Umbilical cord (tissue), 2 donors: ENCODE results near the gene SRGAP3. TPM values are rescaled to one million over a fixed set of nuclear protein-coding genes. Genes with fewer than 3 reads are reported as not detected.

Experiments used
- DNase-seq: peaks from one replicate; pipeline ENCODE4 v3.0.0-alpha.2; 2015; ENCODE audit warnings: low spot score
- total RNA-seq: library from RNA; depleted of rRNA; stranded (reverse); fragments of >200 nt; gene quantifications from one replicate; pipeline ENCODE4 v1.2.3, GENCODE V29; 2014; ENCODE audit warnings: low replicate concordance; ENCODE audit not compliant: insufficient read depth

The SRGAP3 gene
- total RNA-seq, 1 donor from 2014 or later = 10.4 TPM

DNA sequence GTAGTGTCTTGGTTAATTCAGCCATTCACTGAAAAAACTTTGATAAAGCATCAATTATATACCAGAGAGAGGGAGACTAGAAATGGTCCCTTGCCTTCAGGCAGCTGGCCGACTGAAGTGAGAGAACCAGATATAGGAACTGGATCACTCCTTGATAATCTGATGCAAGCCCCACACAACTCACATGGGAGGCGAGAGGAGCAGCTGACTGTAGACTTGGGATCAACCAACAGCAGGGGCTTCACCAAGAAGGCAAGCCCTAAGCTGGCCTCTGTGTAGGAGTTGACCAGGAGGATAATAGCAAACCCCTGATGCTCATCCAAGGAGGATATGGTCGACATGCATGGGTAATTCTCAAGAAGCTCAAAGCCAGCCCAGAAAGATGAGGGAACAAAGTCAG, 133.1 kb downstream of the SRGAP3 start:
- no peak for DNase-seq

DNA sequence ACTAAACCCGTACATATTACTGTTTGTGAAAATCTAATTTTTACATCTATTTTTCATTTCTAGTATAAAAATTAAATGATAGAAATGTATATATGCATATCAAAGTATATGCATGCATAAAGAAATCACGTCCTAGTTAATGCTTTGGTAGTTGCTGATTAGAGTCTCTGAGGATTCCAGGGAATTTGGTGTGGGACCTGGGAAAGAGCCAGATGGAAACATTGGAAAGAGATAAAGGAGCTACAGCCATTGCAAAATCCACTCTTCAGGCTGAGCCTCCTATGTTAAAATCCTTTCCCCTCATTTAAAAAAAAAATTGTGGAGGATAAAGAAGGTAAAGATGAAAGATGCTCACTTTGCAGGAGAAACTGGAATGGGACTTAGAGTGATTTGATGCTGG, 134.1 kb downstream of the SRGAP3 start:
- DNase-seq = peak; percentile 34

DNA sequence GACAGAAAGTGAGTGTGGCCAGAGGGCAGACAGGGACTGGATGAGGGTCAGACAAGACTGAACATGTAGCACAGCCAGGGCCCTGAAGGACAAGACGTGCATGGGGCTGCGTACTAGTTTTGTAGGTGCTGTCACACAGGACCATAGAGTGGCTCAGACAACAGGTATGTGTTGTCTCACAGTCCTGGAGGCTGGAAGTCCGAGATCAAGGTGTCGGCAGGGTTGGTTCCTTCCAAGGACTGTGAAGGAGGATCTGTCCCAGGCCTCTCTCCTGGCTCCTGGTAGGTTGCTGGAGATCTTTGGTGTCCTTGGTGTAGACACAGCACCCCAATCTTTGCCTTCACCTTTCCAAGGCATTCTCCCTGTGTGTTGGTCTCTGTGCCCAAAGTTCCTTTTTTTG, 136.4 kb downstream of the SRGAP3 start:
- no peak for DNase-seq

DNA sequence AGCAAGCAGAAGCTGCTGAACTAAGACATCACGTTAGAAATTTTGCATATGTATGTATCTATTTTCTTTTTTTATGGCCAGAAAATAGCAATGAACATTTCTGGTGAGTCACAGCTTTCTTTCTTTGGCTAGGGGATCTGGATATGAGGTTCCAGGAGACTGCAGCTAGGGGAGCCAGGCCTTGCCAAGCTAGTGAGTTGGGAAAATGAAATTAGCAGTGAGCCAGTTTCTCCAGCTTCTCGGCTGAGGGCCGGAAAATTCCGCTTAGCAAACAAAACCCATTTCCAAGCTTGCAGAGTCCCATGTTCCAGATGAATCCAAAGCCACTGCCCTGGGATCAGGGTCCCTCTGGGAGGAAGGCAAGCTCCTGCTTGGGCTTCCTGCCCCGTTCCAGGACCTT, 137.6 kb downstream of the SRGAP3 start:
- no peak for DNase-seq

DNA sequence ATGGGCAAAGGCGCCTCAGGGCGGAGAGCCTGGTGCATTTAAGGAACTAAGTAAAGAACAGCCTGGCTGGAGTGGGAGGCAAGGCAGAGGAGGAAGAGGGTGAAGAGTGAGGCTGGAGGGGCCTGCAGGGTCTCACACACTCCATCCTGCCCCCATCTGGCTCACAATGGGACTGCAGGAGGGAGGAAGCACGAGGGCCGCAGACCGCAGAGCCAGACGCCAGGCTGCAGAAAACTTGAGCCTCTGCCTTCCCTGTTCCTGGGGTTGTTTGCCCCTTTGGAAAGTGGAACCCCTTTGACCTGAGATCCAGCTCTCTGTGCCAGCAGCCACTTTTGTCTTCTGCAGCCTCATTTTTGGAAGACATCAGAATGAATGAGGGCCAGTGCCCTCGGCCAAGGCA, 138.0 kb downstream of the SRGAP3 start:
- no peak for DNase-seq

DNA sequence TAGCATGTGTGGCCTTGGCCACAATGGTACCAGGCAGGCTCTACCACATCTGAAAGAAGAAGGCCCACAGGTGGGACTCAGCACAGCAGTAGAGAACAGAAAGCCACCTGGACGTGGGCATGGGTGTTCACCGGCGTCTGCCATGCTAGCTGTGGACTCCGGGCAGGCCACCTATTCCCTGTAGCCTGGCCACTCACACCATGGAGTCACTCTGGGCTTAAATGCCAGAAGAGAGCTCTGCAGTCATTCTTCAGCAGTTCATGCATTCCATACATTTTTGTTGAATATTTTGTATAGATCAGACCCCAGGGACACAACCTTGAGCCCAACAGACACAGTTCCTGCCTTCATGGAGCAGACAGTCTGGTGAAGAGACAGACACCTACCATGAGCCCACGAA, 138.6 kb downstream of the SRGAP3 start:
- no peak for DNase-seq

DNA sequence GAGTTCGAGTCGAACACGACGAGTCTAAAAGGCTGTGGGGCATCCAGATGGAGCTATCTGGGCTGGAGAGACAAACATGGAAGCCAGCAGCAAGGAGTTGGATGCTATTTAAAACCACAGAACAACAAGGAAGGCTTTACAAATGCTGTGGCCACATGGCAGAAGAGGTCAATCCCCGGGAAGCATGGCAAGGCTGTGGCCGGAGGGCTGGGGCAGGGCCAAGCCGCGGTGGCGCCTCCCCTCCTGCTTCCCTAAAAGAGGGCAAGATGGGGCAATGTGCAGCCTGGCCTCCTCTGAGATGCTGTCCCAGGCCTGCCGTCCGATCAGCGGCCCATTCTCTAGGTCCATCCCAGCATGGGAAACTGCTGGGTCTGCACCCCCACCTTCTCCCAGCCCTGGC, 139.1 kb downstream of the SRGAP3 start:
- DNase-seq = no peak

DNA sequence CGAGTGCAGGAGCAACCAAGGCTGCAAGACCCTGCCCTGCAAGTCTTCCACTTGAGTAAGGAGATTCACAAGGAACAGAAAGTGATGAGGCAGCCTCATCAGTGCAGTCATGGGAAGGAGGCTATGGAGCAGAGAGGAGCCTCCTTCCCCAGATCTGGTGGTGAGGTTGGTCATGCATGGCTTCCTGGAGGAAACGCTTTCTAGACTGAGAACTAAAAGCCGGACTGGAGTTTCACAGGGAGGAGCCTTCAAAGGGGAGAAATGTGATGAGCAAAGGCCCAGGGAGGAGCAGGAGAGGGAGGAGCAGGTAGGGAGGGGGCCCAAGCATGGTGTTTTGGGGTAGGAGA, 139.9 kb downstream of the SRGAP3 start:
- DNase-seq = no peak

DNA sequence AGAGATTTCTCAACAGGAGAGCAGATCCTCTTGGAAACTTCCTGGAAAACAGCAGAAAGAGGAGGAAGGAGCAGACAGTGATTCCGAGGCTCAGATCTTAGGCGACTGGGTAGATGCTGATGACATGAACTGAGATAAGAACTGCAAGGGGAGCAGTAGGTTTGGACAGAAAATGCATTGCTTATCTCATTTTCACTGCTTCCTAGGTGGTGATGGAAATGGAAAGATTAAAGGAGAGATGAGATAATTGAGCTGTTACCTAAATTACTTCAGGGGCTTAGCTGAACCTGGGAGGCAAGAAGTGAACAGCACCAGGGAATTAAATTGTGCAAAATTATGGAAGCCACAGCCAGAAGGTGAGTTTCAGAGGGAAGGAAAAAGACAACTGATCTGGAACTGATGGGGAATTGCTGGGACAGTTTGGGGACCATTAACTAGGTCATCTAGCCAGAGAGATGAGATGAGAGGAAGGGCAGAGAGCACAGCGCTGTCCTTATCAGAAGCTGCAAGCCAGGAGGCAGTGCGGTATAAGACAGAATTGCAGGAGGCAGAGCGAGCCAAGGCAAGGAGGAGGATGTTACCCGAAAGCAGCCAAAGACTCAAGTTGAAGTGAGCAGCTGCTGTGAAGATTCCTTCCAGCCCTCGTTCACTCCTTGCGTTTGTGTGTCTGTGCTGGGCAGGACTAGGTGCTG, 140.4 kb downstream of the SRGAP3 start:
- DNase-seq = peak; percentile 47

DNA sequence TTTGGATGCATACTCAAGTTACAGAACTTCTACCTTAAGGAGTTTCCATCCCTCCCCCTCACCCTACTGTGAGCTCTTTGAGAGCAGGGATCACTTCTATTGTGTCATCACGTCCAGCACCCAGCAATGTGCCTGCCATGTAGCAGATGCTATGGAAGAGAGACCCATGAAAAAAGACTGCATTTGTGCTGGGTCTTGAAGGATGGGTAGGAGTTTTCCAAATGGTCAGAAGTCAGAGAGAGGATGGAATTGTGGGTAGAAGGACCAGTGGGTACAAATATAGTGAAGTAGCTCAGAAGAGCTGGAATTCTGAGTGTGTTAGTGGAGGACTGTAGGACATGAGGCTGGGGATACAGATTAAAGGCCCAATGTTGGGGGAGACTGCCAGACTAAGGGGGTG, 141.7 kb downstream of the SRGAP3 start:
- no peak for DNase-seq

DNA sequence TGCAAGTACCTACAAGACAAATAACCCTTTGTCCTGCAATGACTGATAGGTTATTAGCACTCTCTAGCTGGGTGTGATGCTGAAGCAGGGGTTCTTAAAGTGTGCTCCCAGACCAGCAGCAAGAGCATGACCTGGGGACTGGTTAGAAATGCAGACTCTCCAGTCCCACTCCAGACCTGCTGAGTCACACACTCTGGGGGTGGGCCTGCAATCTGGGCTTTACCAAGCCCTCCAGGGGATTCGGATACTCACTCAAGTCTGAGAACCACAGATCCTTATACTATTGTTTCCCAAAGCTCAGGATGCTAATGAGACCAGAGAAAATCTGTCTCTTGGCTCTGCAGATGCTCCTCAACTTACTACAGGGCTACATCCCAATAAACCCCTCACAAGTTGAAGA, 144.0 kb downstream of the SRGAP3 start:
- no peak for DNase-seq

DNA sequence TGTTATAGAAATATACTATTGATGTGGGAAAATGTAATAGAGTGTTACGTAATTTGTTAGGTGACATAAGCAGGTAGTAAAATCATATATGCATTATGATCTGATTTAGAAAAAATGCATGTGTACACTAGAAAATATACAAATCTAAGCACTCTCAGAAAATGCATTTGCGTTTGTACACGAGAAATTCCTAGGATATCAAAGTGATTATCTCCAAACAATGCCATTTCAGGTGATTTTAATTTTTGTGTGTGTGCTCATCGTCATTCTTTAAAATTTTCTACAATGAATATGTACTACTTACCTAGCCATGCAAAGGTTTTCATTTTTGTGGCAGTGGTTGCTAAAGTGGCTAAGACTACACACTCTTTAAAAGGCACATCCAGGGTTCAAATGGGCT, 145.3 kb downstream of the SRGAP3 start:
- no peak for DNase-seq

DNA sequence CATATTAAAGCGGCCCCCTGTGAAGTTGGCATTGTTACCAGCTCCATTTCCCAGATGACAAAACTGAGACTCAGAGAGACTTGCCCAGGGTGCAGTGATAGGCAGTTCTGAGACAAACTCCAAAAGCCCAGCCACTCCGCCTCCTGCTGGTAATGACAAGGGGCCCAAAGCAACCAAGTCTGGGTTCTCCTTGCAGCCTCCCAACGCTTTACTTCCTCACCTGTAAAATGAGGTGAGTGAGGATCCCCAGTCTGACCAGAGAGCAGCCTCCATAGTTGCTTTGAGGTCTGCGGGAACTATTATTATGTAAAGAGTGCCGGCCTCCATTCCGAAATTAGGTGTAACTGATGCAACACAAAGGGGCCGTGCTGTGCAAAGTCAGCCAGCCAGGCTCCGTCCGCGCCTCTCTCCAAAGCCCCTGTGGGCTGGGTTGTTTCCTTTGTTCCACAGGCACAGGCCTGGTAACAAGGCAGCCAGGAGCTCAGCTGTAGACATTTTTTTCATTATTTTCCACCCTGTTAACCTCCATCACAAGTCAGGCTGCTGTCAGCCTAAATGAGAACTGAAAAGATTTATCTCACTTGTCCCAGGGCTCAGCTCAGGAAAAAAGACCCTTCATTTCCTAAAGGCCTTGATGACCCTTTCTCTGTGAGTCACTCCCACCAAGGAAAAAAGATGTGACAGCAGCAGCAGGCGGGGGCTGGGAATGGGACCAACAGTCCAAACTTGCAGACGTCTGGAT, 147.0 kb downstream of the SRGAP3 start:
- peak; percentile 19 for DNase-seq

DNA sequence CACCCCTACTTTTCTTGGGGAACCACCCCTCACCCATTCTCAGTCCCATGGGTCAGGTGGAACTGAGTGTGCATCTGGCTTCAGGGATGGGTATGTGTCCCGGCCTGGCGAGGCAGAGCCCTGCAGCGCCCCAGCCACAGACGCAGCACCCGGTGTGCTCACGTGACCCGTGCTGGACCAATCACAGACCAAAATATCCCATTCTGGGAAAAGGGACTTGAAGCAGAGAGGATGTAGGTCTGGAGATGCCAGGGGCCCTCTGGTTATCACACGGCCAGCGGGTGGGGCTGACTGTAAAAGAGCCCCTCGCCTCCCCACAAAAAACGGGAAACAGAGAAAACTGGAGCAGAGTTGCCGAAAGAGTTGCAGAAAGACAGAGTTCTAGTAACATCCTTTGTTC, 148.2 kb downstream of the SRGAP3 start:
- DNase-seq = peak; percentile 33

DNA sequence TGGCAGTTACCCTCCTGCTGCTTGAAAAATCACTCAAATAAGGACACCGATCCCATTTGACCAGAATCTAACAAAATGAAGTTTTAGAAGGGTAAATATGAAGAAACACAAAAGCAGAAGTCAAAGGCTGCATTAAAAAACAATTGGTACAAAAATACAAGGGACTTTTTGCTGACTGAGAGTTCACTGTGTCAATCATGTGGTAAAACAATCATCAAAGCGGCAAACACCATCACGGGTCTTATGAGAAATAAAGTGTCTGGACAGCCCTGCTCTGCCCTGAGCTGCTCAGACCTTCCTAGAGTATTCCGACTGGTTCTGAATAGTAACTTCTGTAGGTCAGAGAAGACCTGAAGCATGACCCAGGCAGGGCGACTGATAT, 148.9 kb downstream of the SRGAP3 start:
- DNase-seq = no peak

DNA sequence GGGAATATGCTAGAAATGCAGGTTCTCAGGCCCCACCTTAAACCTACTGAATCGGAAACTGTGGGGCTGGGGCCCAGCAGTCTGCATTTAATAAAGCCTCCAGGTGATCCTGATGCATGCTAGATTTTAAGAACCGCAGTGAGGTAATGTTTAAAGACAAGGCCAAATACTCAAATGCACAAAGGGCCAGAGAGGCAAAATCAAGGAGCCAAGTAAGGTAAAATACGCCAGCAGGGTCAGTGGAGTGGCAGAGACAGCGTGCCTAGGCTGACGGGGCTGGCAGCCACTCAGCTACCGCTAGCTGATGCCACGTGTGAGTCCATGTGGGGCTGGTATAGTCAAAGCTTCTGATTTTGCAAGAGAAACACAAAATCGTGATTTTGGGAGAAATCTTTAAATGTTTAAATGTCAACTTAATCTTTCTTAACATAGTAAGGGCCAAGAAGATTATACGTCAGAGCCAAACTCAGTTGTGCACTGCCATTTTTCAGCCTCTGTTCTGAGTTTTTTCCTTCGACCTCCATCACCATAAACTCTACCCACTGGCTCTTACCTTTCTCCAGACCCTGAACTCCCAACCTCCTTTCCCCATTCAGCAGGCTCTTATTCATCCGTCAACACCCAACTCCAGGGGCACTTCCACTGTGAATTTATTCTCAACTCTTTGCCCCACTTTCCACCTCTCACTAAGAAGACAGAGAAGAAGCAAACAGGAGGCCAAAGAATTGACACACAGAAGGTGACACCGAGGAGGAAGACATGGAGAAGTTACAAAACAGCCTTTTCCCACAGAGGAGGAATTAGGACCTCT, 149.5 kb downstream of the SRGAP3 start:
- no peak for DNase-seq

DNA sequence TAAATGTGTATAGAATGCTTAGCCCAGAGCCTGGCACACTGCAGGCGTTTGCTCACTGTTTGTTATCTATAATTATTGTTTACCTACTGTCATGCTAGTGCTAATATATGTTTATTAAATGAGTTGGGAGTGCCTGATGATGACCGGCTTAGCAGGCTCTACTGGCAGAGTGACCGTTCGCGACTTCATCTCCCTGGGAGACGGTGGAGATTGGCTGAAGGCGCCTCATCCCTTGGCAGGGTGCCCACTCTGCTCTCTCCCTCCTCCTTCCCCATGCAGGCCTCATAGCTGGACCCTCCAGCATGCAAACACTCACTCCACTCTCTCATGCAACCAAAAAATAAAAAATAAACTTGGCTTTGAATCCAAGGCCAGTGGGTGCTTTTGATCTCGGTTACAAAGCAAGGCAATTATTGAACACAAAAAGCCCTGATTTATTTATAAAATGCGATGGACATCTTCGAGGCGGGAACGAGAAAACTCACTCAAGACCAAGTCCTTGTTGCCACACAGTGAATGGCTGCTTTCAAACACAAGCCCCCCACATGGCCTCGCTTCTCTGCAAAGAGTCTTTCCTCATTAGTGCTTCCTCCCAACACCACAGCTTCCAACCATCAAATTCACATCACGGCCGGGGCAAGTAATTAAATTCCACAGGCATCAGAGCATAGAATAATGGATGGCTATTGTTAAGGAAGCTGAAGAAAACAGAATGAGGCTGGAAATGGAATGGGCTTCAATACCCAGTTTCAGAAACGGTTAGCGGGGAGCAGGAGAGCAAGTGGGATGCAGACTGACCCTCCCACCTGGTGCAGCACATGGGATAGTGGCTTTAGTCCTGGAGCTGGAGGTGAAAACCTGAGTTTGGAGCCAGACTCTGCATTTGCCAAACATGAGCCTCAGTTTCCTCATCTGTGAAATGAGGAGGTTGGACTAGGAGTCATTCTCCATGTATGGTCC, 150.4 kb downstream of the SRGAP3 start:
- peak; percentile 52 for DNase-seq

DNA sequence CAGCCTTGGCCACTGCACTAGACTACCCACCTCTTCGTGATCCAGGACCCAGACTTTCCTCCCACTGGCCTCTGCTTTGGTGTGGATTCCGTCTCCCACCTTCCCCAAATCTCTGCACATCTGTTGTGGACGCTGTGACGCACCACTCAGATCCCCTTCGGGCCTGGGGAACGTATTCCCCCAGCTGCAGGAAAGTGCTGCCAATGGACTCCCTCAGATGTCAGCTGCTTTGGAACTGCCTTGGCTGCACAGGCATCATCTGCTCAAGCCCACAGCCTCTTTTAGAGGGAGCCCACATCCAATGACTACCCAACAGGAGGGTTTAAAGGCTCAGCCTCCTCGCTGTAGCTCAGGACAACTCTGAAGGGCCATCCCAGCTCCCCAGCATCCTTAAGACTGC, 152.0 kb downstream of the SRGAP3 start:
- DNase-seq = no peak

DNA sequence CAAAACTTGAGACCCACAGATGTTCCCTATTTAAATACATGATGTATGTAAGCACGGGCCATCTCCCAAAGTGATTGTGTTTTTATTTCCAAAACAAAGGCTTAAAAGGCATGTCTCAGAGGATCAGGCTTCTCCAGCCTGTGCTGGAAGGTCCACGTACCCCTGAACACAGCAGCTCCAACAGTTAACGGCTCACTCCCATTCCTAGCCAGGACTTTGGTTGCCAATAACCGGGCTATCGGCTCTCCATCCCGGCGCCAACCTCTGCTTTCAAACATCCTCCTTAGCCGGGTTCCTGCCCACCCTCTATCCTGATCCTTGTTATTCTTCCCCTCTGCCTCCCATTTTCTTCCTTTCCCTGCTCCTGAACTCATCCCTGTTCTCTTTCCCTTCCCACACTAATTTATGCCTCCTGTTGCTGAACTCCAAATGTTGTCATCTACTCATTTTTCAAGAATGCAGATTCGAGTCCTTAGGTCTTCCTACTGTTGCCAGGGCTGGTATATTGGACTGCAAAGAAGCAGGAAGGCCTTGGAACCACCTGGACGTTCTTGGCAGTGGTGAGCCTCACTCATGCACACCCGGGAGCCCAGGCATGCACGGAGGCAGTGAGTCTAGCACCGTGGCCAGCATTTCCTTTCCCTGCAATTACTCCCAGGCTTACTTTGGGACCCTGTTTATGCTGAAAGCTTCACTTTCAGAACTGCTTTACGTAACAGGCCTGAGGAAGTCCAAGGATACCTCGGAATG, 157.8 kb downstream of the SRGAP3 start:
- DNase-seq = no peak

DNA sequence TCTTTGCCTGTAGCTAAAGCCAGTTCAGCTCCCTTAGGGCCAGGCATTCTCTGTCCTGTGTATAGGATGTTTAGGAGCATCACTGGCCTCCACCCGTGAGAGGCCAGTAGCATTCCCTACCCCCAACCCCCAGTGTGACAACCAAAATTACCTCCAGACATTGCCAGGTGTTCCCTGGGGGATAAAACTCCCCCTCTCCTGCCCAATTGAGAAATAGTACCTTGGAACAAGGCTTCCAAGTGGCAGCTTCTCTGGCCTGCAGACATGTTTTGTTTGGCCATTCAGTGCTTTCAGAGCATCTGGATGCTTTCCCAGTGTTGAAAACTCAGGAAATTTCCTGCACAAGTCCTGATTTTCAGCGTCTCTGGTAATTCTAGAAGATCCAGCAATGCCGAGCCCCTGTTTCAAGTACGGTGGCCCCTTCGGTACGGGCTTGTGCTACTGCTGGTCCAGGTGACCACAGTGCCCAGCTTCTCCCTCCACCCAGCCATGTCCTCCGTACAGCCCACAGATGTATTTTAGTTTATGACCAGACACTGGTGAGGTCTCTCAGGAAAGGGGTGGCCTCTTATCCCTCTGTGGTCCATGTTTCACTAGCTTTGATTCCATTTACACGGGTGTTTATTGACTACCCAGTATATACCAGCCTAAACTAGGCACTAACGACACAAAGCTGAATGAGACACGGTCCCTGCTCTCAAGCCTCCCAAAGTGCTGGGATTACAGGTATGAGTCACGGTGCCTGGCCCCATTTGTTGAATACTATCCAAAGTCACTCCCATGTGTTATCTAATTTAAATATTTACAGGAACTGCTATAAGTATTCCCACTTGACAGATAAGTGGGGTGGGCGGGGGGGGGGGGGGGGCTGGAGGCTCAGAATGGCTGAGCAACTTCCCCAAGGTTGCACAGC, 160.7 kb downstream of the SRGAP3 start:
- peak; percentile 57 for DNase-seq
